H1 (cell line): Measurements from ENCODE around the gene KCNQ1. TPM values are rescaled to one million over a fixed set of nuclear protein-coding genes. Genes with fewer than 3 reads are reported as not detected.

Experiments used
- CTCF ChIA-PET: fragments of 300-600 bp; sonication (Branson Sonifier 250); formaldehyde crosslinking; loops from one replicate; lab custom pipeline; 2021; ENCODE audit not compliant: partially characterized antibody; lab: Charles Lee
- POLR2A ChIA-PET: fragments of 300-600 bp; sonication (Branson Sonifier 250); formaldehyde crosslinking; loops from one replicate; lab custom pipeline; 2021; ENCODE audit warnings: inconsistent platforms; ENCODE audit not compliant: partially characterized antibody; lab: Charles Lee
- DNase-seq, 2 experiments: peaks; one replicate each; pipeline versions ENCODE4 v3.0.0 to v3.0.0-alpha.2; 2010 to 2022; ENCODE audit warnings: low spot score in 2 of 2, low read depth in 1 of 2, mixed read lengths in 1 of 2
- FAIRE-seq: peaks from 2 replicates; lab custom pipeline; 2011; peaks lifted over from hg19 to GRCh38; lab: Jason Lieb, UNC
- H2AFZ ChIP-seq: 2 replicates; pipeline ENCODE4 v1.8.1; 2012; ENCODE audit warnings: low read length, inconsistent platforms
- H2AK5ac ChIP-seq: 2 replicates; pipeline ENCODE4 v1.6.1; 2013; ENCODE audit warnings: low read depth, low read length
- H2BK120ac ChIP-seq: replicated peaks from 2 replicates; pipeline ENCODE3; 2013; ENCODE audit warnings: low read depth, low read length, inconsistent platforms
- H2BK12ac ChIP-seq: 2 replicates; pipeline ENCODE4 v1.6.1; 2013; ENCODE audit warnings: low read depth, low read length
- H2BK15ac ChIP-seq: 2 replicates; pipeline ENCODE4 v1.6.1; 2013; ENCODE audit warnings: low read length
- H2BK20ac ChIP-seq: 2 replicates; pipeline ENCODE4 v1.6.1; 2013; ENCODE audit warnings: low read length
- H2BK5ac ChIP-seq: 2 replicates; pipeline ENCODE4 v1.6.1; 2013; ENCODE audit warnings: low read depth, low read length
- H3K14ac ChIP-seq: 2 replicates; pipeline ENCODE4 v1.6.1; 2013; ENCODE audit warnings: inconsistent platforms; ENCODE audit not compliant: insufficient read length
- H3K18ac ChIP-seq: 2 replicates; pipeline ENCODE4 v1.6.1; 2013; ENCODE audit warnings: low read length; ENCODE audit errors: extremely low read depth
- H3K23ac ChIP-seq: 2 replicates; pipeline ENCODE4 v1.6.1; 2013; ENCODE audit warnings: inconsistent platforms; ENCODE audit not compliant: insufficient read length
- H3K23me2 ChIP-seq: 2 replicates; pipeline ENCODE4 v1.6.1; 2013; ENCODE audit warnings: low read depth, low read length
- H3K27ac ChIP-seq: 2 replicates; pipeline ENCODE4 v1.6.1; 2011; ENCODE audit warnings: low read depth, low read length, inconsistent platforms
- H3K27me3 ChIP-seq, 4 experiments: replicated peaks in 1 of 4; 1 replicate in 1 of 4; 2 replicates in 3 of 4; pipeline versions ENCODE4 v1.6.1 to v1.8.1; 2011 to 2013; ENCODE audit warnings: low read length in 3 of 4, mild to moderate bottlenecking in 3 of 4, inconsistent platforms in 2 of 4, mixed read lengths in 2 of 4, moderate library complexity in 1 of 4; ENCODE audit not compliant: control insufficient read depth in 3 of 4, insufficient read depth in 3 of 4; ENCODE audit errors: extremely low read depth in 1 of 4
- H3K36me3 ChIP-seq, 4 experiments: 2 replicates each; pipeline versions ENCODE4 v1.6.1 to v1.8.1; 2011 to 2013; ENCODE audit warnings: mild to moderate bottlenecking in 4 of 4, low read length in 3 of 4, moderate library complexity in 2 of 4, control low read depth in 1 of 4, inconsistent platforms in 1 of 4; ENCODE audit not compliant: insufficient read depth in 4 of 4, control insufficient read depth in 2 of 4
- H3K4ac ChIP-seq: replicated peaks from 2 replicates; pipeline ENCODE3; 2013; ENCODE audit warnings: low read length, low read depth, mixed read lengths, inconsistent platforms; ENCODE audit not compliant: insufficient read length
- H3K4me1 ChIP-seq, 4 experiments: replicated peaks in 1 of 4; 1 replicate in 1 of 4; 2 replicates in 3 of 4; pipeline versions ENCODE4 v1.6.1 to v1.8.1; 2011 to 2013; ENCODE audit warnings: low read length in 3 of 4, inconsistent platforms in 2 of 4, mixed read lengths in 1 of 4; ENCODE audit not compliant: insufficient read depth in 4 of 4, control insufficient read depth in 3 of 4
- H3K4me2 ChIP-seq, 2 experiments: 2 replicates each; pipeline versions ENCODE4 v1.6.1 to v1.8.1; 2011 to 2013; ENCODE audit warnings: low read depth in 2 of 2, low read length in 2 of 2, control low read depth in 1 of 2, inconsistent platforms in 1 of 2, mild to moderate bottlenecking in 1 of 2; ENCODE audit not compliant: insufficient read depth in 1 of 2
- H3K4me3 ChIP-seq, 4 experiments: fragments of 200-600, 300-600 bp in 1 of 4; sonication (generic), shearing (Covaris generic), sonication (Bioruptor Twin) in 1 of 4; 2 replicates each; pipeline versions ENCODE4 v1.5.1 to v1.8.1; 2011 to 2016; ENCODE audit warnings: low read length in 4 of 4, low read depth in 3 of 4, control low read depth in 2 of 4, inconsistent platforms in 2 of 4, mild to moderate bottlenecking in 2 of 4, mixed read lengths in 1 of 4, moderate library complexity in 1 of 4; ENCODE audit not compliant: insufficient read depth in 2 of 4; ENCODE audit errors: extremely low read depth in 1 of 4
- H3K56ac ChIP-seq: replicated peaks from 2 replicates; pipeline ENCODE3; 2013; ENCODE audit warnings: low read depth, mild to moderate bottlenecking, mixed read lengths, low read length, inconsistent platforms; ENCODE audit not compliant: insufficient read length
- H3K79me1 ChIP-seq: 2 replicates; pipeline ENCODE4 v1.6.1; 2013; ENCODE audit warnings: low read depth, low read length, control low read depth
- H3K79me2 ChIP-seq, 2 experiments: 2 replicates each; pipeline versions ENCODE4 v1.6.1 to v1.8.1; 2012 to 2013; ENCODE audit warnings: low read length in 2 of 2, mild to moderate bottlenecking in 2 of 2, inconsistent platforms in 1 of 2; ENCODE audit not compliant: insufficient read depth in 2 of 2, control insufficient read depth in 1 of 2
- H3K9ac ChIP-seq, 4 experiments: replicated peaks in 1 of 4; 1 replicate in 1 of 4; 2 replicates in 3 of 4; pipeline versions ENCODE4 v1.6.1 to v1.8.1; 2011 to 2013; ENCODE audit warnings: low read depth in 3 of 4, low read length in 3 of 4, control low read depth in 2 of 4, mild to moderate bottlenecking in 2 of 4, moderate library complexity in 2 of 4, inconsistent platforms in 1 of 4; ENCODE audit errors: extremely low read depth in 1 of 4
- H3K9me3 ChIP-seq, 2 experiments: 2 replicates each; pipeline versions ENCODE4 v1.6.1 to v1.8.1; 2012 to 2013; ENCODE audit warnings: mild to moderate bottlenecking in 2 of 2, moderate library complexity in 2 of 2, control low read depth in 1 of 2, inconsistent platforms in 1 of 2, low read depth in 1 of 2, low read length in 1 of 2, mixed read lengths in 1 of 2; ENCODE audit not compliant: insufficient read depth in 2 of 2
- H4K20me1 ChIP-seq, 2 experiments: replicated peaks in 1 of 2; 2 replicates each; pipeline versions ENCODE3 to v1.8.1; 2011 to 2013; ENCODE audit warnings: inconsistent platforms in 2 of 2, low read length in 2 of 2, mild to moderate bottlenecking in 1 of 2; ENCODE audit not compliant: insufficient read depth in 2 of 2, control insufficient read depth in 1 of 2
- H4K5ac ChIP-seq: 2 replicates; pipeline ENCODE4 v1.6.1; 2013; ENCODE audit warnings: low read length, low read depth, mixed read lengths, inconsistent platforms; ENCODE audit not compliant: insufficient read length
- H4K8ac ChIP-seq: 2 replicates; pipeline ENCODE4 v1.8.0; 2013; ENCODE audit warnings: mild to moderate bottlenecking, moderate library complexity, low read length, inconsistent platforms; ENCODE audit not compliant: insufficient read depth; ENCODE audit errors: extremely low read depth
- H4K91ac ChIP-seq: replicated peaks from 2 replicates; pipeline ENCODE3; 2013; ENCODE audit warnings: low read length, mixed read lengths, inconsistent platforms; ENCODE audit not compliant: insufficient read length
- ASH2L ChIP-seq: fragments of 200-600, 300-600 bp; sonication (generic); IDR thresholded peaks from one replicate; pipeline ENCODE4 v1.7.1; 2017; ENCODE audit warnings: low read length
- GABPA ChIP-seq: IDR thresholded peaks from 2 replicates; pipeline ENCODE4 v1.6.1; 2011; ENCODE audit warnings: mild to moderate bottlenecking, low read length, moderate library complexity, borderline replicate concordance; ENCODE audit not compliant: insufficient read depth
- HDAC6 ChIP-seq: IDR thresholded peaks from one replicate; pipeline ENCODE4 v1.7.1; 2012; ENCODE audit warnings: low read depth, mild to moderate bottlenecking, inconsistent platforms, low read length, moderate library complexity
- JUND ChIP-seq: IDR thresholded peaks from 2 replicates; pipeline ENCODE4 v1.6.1; 2011; ENCODE audit warnings: mild to moderate bottlenecking, improper control_type of control experiment, low read length
- KDM5A ChIP-seq: fragments of 200-600 bp; IDR thresholded peaks from 2 replicates; pipeline ENCODE4 v1.7.1; 2012; ENCODE audit warnings: mild to moderate bottlenecking, low read length, inconsistent platforms, mixed read lengths
- NRF1 ChIP-seq: IDR thresholded peaks from 2 replicates; pipeline ENCODE4 v1.6.1; 2011; ENCODE audit warnings: mild to moderate bottlenecking, low read depth, low read length, improper control_type of control experiment
- POLR2A ChIP-seq, 2 experiments: IDR thresholded peaks; 1 replicate in 1 of 2; 2 replicates in 1 of 2; pipeline ENCODE4 v1.6.1; 2011; ENCODE audit warnings: low read depth in 2 of 2, low read length in 2 of 2, mild to moderate bottlenecking in 2 of 2; ENCODE audit errors: control extremely low read depth in 1 of 2
- RFX5 ChIP-seq: IDR thresholded peaks from 2 replicates; pipeline ENCODE4 v1.6.1; 2011; ENCODE audit warnings: low read depth, low read length, improper control_type of control experiment, borderline replicate concordance
- RXRA ChIP-seq: IDR thresholded peaks from 2 replicates; pipeline ENCODE4 v1.6.1; 2011; ENCODE audit warnings: low read depth, mild to moderate bottlenecking, low read length, moderate library complexity; ENCODE audit not compliant: insufficient read depth
- SRF ChIP-seq: IDR thresholded peaks from 2 replicates; pipeline ENCODE4 v1.6.1; 2011; ENCODE audit warnings: mild to moderate bottlenecking, low read depth, low read length, moderate library complexity
- TAF7 ChIP-seq: optimal IDR thresholded peaks from 2 replicates; pipeline ENCODE3; 2011; ENCODE audit warnings: low read depth, mild to moderate bottlenecking, inconsistent platforms, low read length, moderate library complexity, borderline replicate concordance
- YY1 ChIP-seq: IDR thresholded peaks from 2 replicates; pipeline ENCODE4 v1.6.1; 2011; ENCODE audit warnings: low read depth, mild to moderate bottlenecking, low read length
- ZNF274 ChIP-seq: IDR thresholded peaks from 2 replicates; pipeline ENCODE4 v1.7.0; 2012; ENCODE audit warnings: low read length, borderline replicate concordance; ENCODE audit errors: extremely low read depth
- WGBS, 2 experiments: shearing (Covaris generic) in 1 of 2; methylation state at CpG; one replicate each; pipeline versions ENCODE4 v1.1.6 to v1.1.7; 2013 to 2015; ENCODE audit warnings: low lambda C conversion rate in 2 of 2, mixed read lengths in 2 of 2, inconsistent platforms in 1 of 2, low coverage in 1 of 2, missing lambda C conversion rate in 1 of 2; ENCODE audit not compliant: insufficient replicate concordance in 2 of 2, insufficient coverage in 1 of 2, insufficient read length in 1 of 2; ENCODE audit errors: extremely low coverage in 1 of 2, missing lambda C conversion rate in 1 of 2; 5-methylcytosine and 5-hydroxymethylcytosine counted together
- polyA plus RNA-seq, 7 experiments: library from polyadenylated mRNA; depleted of rRNA in 3 of 7; stranded (reverse) in 5 of 7; unstranded in 2 of 7; fragments of >200 nt in 5 of 7; fragments of 200-250 nt in 2 of 7; gene quantifications; 1 replicate in 5 of 7; 2 replicates in 1 of 7; 4 replicates in 1 of 7; pipeline versions ENCODE4 v1.2.1 to v1.2.3, GENCODE V29; 2011 to 2013; ENCODE audit warnings: missing spikeins in 2 of 7, mixed read lengths in 2 of 7
- total RNA-seq: library from RNA; stranded (reverse); fragmentation: NEBNext Ultra II Directional; extraction: Animal tissue kit (Norgen Biotek cat#: 25700); gene quantifications from 2 replicates; pipeline ENCODE4 v1.2.1, GENCODE V29; 2021

Gene KCNQ1
- total and polyA plus RNA-seq, 2 of the 8 experiments (the other 6 are each of a cell fraction or from before 2014, with no cell fraction given) = 1.9 to 2.0 TPM

- Histone ChIP-seq H2BK20ac (no peak overlapping the region), H3K9ac (no peak overlapping the region), H2BK5ac (no peak overlapping the region), H3K36me3 (peaks cover 0 to 4% (median 0%) of the 10 kb centered on the region in 4 experiments; a peak in 1 of 8 replicates), H3K18ac (no peak overlapping the region), H2AFZ (no peak overlapping the region), H3K23ac (no peak overlapping the region), H4K8ac (no peak overlapping the region), H3K79me1 (no peaks in the 10 kb centered on the region), H3K4ac (no peak overlapping the region), H2AK5ac (no peak overlapping the region), H3K79me2 (no peaks in the 10 kb centered on the region; a peak in 1 of 4 replicates), H3K14ac (no peak overlapping the region), H4K91ac (no peak overlapping the region), H3K4me2 (no peak overlapping the region), H3K23me2 (no peaks in the 10 kb centered on the region), H2BK12ac (no peak overlapping the region), H2BK120ac (no peak overlapping the region), H4K5ac (no peak overlapping the region), H3K4me1 (no peaks in the 10 kb centered on the region), H3K9me3 (peaks cover 10 to 26% of the 10 kb centered on the region in 2 experiments; a peak in 3 of 4 replicates), H2BK15ac (no peak overlapping the region), H3K27me3 (peaks cover 0 to 12% (median 0%) of the 10 kb centered on the region in 4 experiments; a peak in 4 of 7 replicates), H3K27ac (no peak overlapping the region), H4K20me1 (peaks cover 3 to 14% of the 10 kb centered on the region in 2 experiments), H3K56ac (no peak overlapping the region), H3K4me3 (no peak overlapping the region)
- no peak for DNase-seq
- no peak for TF ChIP-seq HDAC6
- TF ChIP-seq POLR2A (IDR thresholded peaks at IDR 0.05; ENCODE audit: control extremely low read depth in 1 of 2, low read depth in 2 of 2, low read length in 2 of 2) = no peak
- no peak for TF ChIP-seq ASH2L
- no peak for TF ChIP-seq SRF
- TF ChIP-seq ZNF274 = no peak
- no peak for TF ChIP-seq JUND
- no peak for TF ChIP-seq GABPA
- no peak for TF ChIP-seq TAF7
- TF ChIP-seq NRF1 = no peak
- TF ChIP-seq KDM5A = no peak
- no peak for TF ChIP-seq RXRA
- TF ChIP-seq RFX5 = no peak
- no peak for TF ChIP-seq YY1
- ChIA-PET CTCF (interaction anchor here (0.6 to 1.5 kb wide), 2 partner anchors 17 to 43 kb away, joined by 3 read pairs; no protein-coding TSS in a partner anchor), POLR2A (no interaction called here)
- WGBS, 2 experiments = 87% methylated on average over 6 of the region's 6 CpGs; no CpG with 5 or more reads in 1 of the 2 experiments
- FAIRE-seq = no peak
Measured at GRCh38 chr11:2666401-2666741, 221.6 kb downstream of the KCNQ1 start.
